Measurements from ENCODE around the gene CDCP2.

DNA sequence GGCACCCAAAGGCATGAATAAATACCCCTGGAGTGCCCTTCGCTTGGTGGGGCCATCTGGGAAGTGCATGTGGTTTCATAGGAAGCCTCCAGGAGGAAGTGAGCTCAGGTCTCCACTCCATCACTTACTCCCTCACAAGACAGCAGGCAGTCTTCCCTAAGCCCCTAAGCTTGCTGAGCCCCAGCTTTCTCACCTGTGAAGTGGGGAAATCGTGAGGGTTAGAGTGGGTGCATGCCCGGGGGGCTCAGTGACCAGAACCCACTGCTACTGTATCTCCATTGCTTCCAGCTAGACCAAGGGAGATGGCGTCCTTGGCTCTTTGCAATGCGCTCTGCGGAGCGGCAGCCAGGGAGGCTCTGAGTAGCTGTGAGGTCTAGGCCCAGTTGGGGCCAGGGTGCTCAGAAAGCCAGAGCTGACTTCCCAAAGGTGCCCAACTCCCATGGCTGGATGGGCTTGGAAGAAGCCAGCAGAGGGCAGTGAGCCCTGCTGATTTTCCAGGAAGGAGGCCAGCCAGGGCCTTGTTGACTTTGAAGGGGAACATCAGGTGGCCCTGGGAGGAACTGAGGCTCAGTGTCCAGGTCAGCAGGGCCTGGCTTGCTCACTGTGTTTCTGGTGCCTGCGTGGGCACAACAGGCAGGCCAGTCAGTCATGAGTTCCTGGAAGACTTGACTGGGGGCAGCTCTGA is 27.3 kb downstream of the CDCP2 start:
- no peak for TF ChIP-seq EZH2 (IDR thresholded peaks at IDR 0.05)
- TF ChIP-seq POLR2AphosphoS5 (IDR thresholded peaks at IDR 0.05; ENCODE audit: borderline replicate concordance, low read depth, low read length): no peak
